WTC11 (cell line): ENCODE results near the gene BAIAP3. TPM values are rescaled to one million over a fixed set of nuclear protein-coding genes. Genes with fewer than 3 reads are reported as not detected.

Source experiments
- ATAC-seq: fragments of 200-7000 bp; cut with Tn5 transposase; 2 replicates; pipeline ENCODE4 v1.10.0; 2021; ENCODE audit warnings: mild to moderate bottlenecking, moderate library complexity
- CTCF ChIA-PET: fragments of 300-600 bp; sonication (Branson Sonifier 250); formaldehyde crosslinking; loops from one replicate; lab custom pipeline; 2021; ENCODE audit warnings: antibody characterized with exemption; lab: Charles Lee
- POLR2A ChIA-PET: fragments of 350-600 bp; sonication (Branson Sonifier 250); formaldehyde crosslinking; loops from one replicate; lab custom pipeline; 2021; ENCODE audit warnings: antibody characterized with exemption; lab: Charles Lee
- DNase-seq: peaks from one replicate; pipeline ENCODE4 v3.0.0; 2021; ENCODE audit warnings: low spot score
- H3K27ac Mint-ChIP-seq: 2 replicates; pipeline ENCODE4 v1.8.0; 2021; ENCODE audit warnings: mixed read lengths
- H3K27me3 Mint-ChIP-seq: 2 replicates; pipeline ENCODE4 v1.8.0; 2021; ENCODE audit warnings: low read depth, mild to moderate bottlenecking, moderate library complexity, mixed read lengths
- H3K36me3 Mint-ChIP-seq: 2 replicates; pipeline ENCODE4 v1.8.0; 2021; ENCODE audit warnings: mixed read lengths
- H3K4me1 Mint-ChIP-seq: 2 replicates; pipeline ENCODE4 v1.8.0; 2022; ENCODE audit warnings: mixed read lengths
- H3K4me3 Mint-ChIP-seq: 2 replicates; pipeline ENCODE4 v1.8.0; 2021; ENCODE audit warnings: mild to moderate bottlenecking, moderate library complexity, mixed read lengths
- H3K9me3 Mint-ChIP-seq: 2 replicates; pipeline ENCODE4 v1.8.0; 2021; ENCODE audit warnings: mixed read lengths
- ATF1 ChIP-seq: sonication (generic); formaldehyde crosslinking; IDR thresholded peaks from 2 replicates; pipeline ENCODE4 v1.8.1; 2023; ENCODE audit warnings: mild to moderate bottlenecking, moderate library complexity, missing genetic modification reagents
- E2F4 ChIP-seq: sonication (generic); formaldehyde crosslinking; IDR thresholded peaks from 2 replicates; pipeline ENCODE4 v1.8.1; 2022; ENCODE audit warnings: low read depth, mild to moderate bottlenecking, moderate library complexity, missing genetic modification reagents, borderline replicate concordance
- ELF4 ChIP-seq: sonication (generic); formaldehyde crosslinking; IDR thresholded peaks from 2 replicates; pipeline ENCODE4 v1.8.1; 2022; ENCODE audit warnings: low read depth, mild to moderate bottlenecking, moderate library complexity, missing genetic modification reagents
- ETV6 ChIP-seq: sonication (generic); formaldehyde crosslinking; IDR thresholded peaks from 2 replicates; pipeline ENCODE4 v1.8.1; 2022; ENCODE audit warnings: mild to moderate bottlenecking, missing genetic modification reagents
- IRF1 ChIP-seq: sonication (generic); formaldehyde crosslinking; IDR thresholded peaks from 2 replicates; pipeline ENCODE4 v1.8.0; 2023; ENCODE audit warnings: missing genetic modification reagents
- KAT7 ChIP-seq: sonication (generic); formaldehyde crosslinking; IDR thresholded peaks from 2 replicates; pipeline ENCODE4 v1.8.1; 2023; ENCODE audit warnings: missing genetic modification reagents, mild to moderate bottlenecking, borderline replicate concordance
- MYBL2 ChIP-seq: sonication (generic); formaldehyde crosslinking; IDR thresholded peaks from 2 replicates; pipeline ENCODE4 v1.8.1; 2023; ENCODE audit warnings: mild to moderate bottlenecking, moderate library complexity, missing genetic modification reagents
- NR2C2 ChIP-seq: sonication (generic); formaldehyde crosslinking; IDR thresholded peaks from 2 replicates; pipeline ENCODE4 v1.8.0; 2022; ENCODE audit warnings: mild to moderate bottlenecking, missing genetic modification reagents
- RELA ChIP-seq: sonication (generic); formaldehyde crosslinking; IDR thresholded peaks from 2 replicates; pipeline ENCODE4 v1.8.1; 2022; ENCODE audit warnings: missing genetic modification reagents, mild to moderate bottlenecking, borderline replicate concordance
- SP1 ChIP-seq: sonication (generic); formaldehyde crosslinking; conservative IDR thresholded peaks from 2 replicates; pipeline ENCODE4 v1.8.1; 2022; ENCODE audit warnings: missing genetic modification reagents
- TEAD1 ChIP-seq: sonication (generic); formaldehyde crosslinking; IDR thresholded peaks from 2 replicates; pipeline ENCODE4 v1.8.0; 2022; ENCODE audit warnings: mild to moderate bottlenecking, missing genetic modification reagents
- ZNF219 ChIP-seq: sonication (generic); formaldehyde crosslinking; IDR thresholded peaks from 2 replicates; pipeline ENCODE4 v1.8.0; 2023; ENCODE audit warnings: missing genetic modification reagents, mild to moderate bottlenecking, borderline replicate concordance
- ZNF416 ChIP-seq: fragments of 250-450 bp; sonication (Bioruptor Pico); IDR thresholded peaks from 2 replicates; pipeline ENCODE4 v1.9.0; 2021; ENCODE audit warnings: mild to moderate bottlenecking, inconsistent platforms
- ZNF512 ChIP-seq: sonication (generic); formaldehyde crosslinking; IDR thresholded peaks from 2 replicates; pipeline ENCODE4 v1.8.1; 2022; ENCODE audit warnings: missing genetic modification reagents, borderline replicate concordance
- total RNA-seq: library from RNA; stranded (reverse); gene quantifications from 3 replicates; pipeline ENCODE4 v1.2.3, GENCODE V29; 2021
- TF ChIP-seq, protein P1 (sequence below): sonication (generic); formaldehyde crosslinking; IDR thresholded peaks from 2 replicates; pipeline ENCODE4 v1.8.1; 2023; ENCODE audit warnings: mild to moderate bottlenecking, moderate library complexity, missing genetic modification reagents
- TF ChIP-seq, protein P2 (sequence below): sonication (generic); formaldehyde crosslinking; IDR thresholded peaks from 2 replicates; pipeline ENCODE4 v1.8.0; 2022; ENCODE audit warnings: mild to moderate bottlenecking, missing genetic modification reagents

Gene BAIAP3
- total RNA-seq, 1 experiment from 2014 or later = 18.8 TPM

GRCh38 chr16:1351582-1352362 is 18.3 kb downstream of the BAIAP3 start, which contains the start of the genes GNPTG and TSR3 (continued):
- TF ChIP-seq ZNF512 (CRISPR knock-in tag) (no peak), SP1 (peak; percentile 91), RELA (CRISPR knock-in tag) (peak; percentile 75), KAT7 (CRISPR knock-in tag) (peak; percentile 91), E2F4 (no peak; the same call in 1 of the 2 replicates), MYBL2 (peak; percentile 74; the same call in 1 of the 2 replicates), IRF1 (CRISPR knock-in tag) (no peak)

DNA sequence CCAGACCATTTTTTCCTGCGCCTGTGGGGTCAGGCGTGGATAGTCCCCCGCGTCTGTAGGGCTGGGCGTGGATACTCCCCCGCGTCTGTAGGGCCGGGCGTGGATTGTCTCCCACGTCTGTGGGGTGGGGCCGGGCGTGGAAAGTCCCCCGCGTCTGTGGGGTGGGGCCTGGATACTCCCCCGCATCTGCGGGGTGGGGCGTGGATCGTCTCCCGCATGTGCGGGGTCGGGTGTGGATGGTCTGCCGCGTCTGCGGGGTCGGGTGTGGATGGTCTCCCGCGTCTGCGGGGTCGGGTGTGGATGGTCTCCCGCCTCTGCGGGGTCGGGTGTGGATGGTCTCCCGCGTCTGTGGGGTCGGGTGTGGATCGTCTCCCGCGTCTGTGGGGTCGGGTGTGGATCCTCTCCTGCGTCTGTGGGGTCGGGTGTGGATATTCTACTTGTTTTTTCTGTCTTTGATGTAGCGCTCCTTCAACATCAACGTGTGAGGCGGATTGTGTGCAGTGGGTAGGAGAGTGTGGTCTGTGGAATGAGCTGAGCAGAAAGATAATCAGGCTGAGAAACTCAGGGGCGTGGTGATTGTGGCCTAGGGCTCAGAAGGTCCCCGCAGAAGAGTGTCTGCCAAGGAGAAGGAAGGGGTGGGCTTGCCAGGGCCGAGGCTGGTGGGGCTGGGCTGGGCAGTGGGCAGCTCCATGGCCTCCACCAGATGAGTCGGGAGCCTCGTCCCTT is 21.5 kb downstream of the BAIAP3 start:
- H3K27ac Mint-ChIP-seq = no peak overlapping the region
- no peaks in the 10 kb centered on the region for H3K9me3 Mint-ChIP-seq
- CTCF ChIA-PET = interaction anchor here (0.9 to 1.1 kb wide), 3 partner anchors 8 to 20 kb away, joined by 3 read pairs; no protein-coding TSS in a partner anchor
- no peaks in the 10 kb centered on the region for H3K36me3 Mint-ChIP-seq
- no peak for DNase-seq
- POLR2A ChIA-PET = no interaction called here
- peak overlapping the region; percentile 20; the same call in 1 of the 2 replicates for H3K4me3 Mint-ChIP-seq
- no peak for ATAC-seq
- H3K27me3 Mint-ChIP-seq = no peaks in the 10 kb centered on the region
- H3K4me1 Mint-ChIP-seq = peaks cover 9% of the 10 kb centered on the region
- TF ChIP-seq, protein P1, sequence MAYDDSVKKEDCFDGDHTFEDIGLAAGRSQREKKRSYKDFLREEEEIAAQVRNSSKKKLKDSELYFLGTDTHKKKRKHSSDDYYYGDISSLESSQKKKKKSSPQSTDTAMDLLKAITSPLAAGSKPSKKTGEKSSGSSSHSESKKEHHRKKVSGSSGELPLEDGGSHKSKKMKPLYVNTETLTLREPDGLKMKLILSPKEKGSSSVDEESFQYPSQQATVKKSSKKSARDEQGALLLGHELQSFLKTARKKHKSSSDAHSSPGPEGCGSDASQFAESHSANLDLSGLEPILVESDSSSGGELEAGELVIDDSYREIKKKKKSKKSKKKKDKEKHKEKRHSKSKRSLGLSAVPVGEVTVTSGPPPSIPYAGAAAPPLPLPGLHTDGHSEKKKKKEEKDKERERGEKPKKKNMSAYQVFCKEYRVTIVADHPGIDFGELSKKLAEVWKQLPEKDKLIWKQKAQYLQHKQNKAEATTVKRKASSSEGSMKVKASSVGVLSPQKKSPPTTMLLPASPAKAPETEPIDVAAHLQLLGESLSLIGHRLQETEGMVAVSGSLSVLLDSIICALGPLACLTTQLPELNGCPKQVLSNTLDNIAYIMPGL (CRISPR knock-in tag) = no peak
- TF ChIP-seq ATF1 (no peak), ETV6 (no peak), NR2C2 (CRISPR knock-in tag) (no peak), ZNF219 (CRISPR knock-in tag) (no peak), ZNF416 (CRISPR knock-in tag) (no peak), ELF4 (CRISPR knock-in tag) (no peak), TEAD1 (CRISPR knock-in tag) (no peak)
- TF ChIP-seq, protein P2, sequence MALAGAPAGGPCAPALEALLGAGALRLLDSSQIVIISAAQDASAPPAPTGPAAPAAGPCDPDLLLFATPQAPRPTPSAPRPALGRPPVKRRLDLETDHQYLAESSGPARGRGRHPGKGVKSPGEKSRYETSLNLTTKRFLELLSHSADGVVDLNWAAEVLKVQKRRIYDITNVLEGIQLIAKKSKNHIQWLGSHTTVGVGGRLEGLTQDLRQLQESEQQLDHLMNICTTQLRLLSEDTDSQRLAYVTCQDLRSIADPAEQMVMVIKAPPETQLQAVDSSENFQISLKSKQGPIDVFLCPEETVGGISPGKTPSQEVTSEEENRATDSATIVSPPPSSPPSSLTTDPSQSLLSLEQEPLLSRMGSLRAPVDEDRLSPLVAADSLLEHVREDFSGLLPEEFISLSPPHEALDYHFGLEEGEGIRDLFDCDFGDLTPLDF (CRISPR knock-in tag) = no peak
